OCI-LY1 (cell line): Measurements from ENCODE around the gene USO1.

Experiments
- CTCF ChIP-seq: fragments of 200-600 bp; sonication (generic), shearing (Covaris generic); IDR thresholded peaks from 2 replicates; pipeline ENCODE4 v1.5.1; 2017; ENCODE audit warnings: mild to moderate bottlenecking, antibody characterized with exemption, low read length, moderate library complexity, mixed read lengths
- EZH2 ChIP-seq: fragments of 200-600 bp; sonication (generic), shearing (Covaris generic); IDR thresholded peaks from 2 replicates; pipeline ENCODE4 v1.8.0; 2017; ENCODE audit warnings: borderline replicate concordance, mixed run types, mild to moderate bottlenecking, antibody characterized with exemption, low read length, moderate library complexity, mixed read lengths

- TF ChIP-seq EZH2 (no peak), CTCF (no peak)
Measured at GRCh38 chr4:75717408-75717807, 7.0 kb upstream of the USO1 start.
